Measurements from ENCODE around the gene TNFRSF8. TPM values are rescaled to one million over a fixed set of nuclear protein-coding genes. Genes with fewer than 3 reads are reported as not detected.

The TNFRSF8 gene
- total and polyA plus RNA-seq, 2 donors (not counting 1 experiment from before 2014, with no cell fraction given): 0.05 TPM; not detected in 1

DNA sequence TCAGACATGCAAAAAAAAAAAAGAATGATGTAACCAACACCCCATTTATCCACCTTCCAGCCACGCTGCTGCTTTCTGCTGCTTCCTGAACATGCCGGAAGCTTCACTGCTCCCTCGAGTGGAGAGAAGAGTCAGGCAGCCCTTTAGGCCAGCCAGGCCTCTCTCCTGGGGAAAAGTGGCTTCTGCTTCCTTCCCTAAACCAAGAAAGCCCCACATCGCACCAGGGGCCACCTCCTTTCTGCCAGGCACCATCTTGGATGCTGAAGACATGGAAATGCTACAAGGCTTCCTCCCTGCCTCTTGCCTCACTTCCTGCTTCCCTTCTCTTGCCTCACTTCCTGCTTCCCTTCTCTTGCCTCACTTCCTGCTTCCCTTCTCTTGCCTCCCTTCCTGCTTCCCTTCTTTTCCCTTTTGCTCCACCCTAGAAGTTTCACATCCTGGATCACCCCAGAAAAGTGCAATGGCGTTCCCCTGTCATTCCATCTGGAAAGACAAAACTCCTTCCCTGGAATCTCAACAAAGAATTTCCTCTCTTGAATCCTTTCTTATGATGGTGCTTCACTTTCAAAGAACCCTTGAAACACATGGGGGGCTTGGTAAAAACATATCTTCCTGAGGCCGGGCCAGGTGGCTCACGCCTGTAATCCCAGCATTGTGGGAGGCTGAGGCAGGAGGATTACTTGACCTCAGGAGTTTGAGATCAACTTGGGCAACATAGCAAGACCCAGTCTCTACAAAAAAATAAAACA, 18.7 kb downstream of the TNFRSF8 start:
- Histone ChIP-seq H3K4me1 (ENCODE audit: control insufficient read depth, extremely low read depth, insufficient read depth, low read length) (peaks cover 2% of the 10 kb centered on the region), H3K9ac (ENCODE audit: insufficient read depth, low read length) (no peak overlapping the region), H3K4me3 (replicated peaks in 1 of 4; ENCODE audit: control extremely low read depth in 1 of 4, insufficient read depth in 1 of 4, low read depth in 3 of 4, low read length in 4 of 4) (no peak overlapping the region), H2AFZ (ENCODE audit: low read length) (peak overlapping the region; percentile 64), H3K4me2 (ENCODE audit: extremely low read depth, insufficient read depth, low read length) (no peak overlapping the region), H3K36me3 (ENCODE audit: control insufficient read depth, insufficient read depth, low read length) (no peaks in the 10 kb centered on the region), H3K9me3 (ENCODE audit: control insufficient read depth, insufficient read depth, low read depth, low read length) (no peaks in the 10 kb centered on the region), H3K27ac (ENCODE audit: insufficient read depth, low read length) (no peak overlapping the region), H3K79me2 (ENCODE audit: control insufficient read depth, insufficient read depth, low read length) (no peaks in the 10 kb centered on the region), H4K20me1 (ENCODE audit: control insufficient read depth, extremely low read depth, insufficient read depth, low read length) (no peaks in the 10 kb centered on the region), H3K27me3 (ENCODE audit: control insufficient read depth, insufficient read depth, low read length) (no peaks in the 10 kb centered on the region)
- TF ChIP-seq EZH2 (IDR thresholded peaks at IDR 0.05; ENCODE audit: low read length, missing control alignments) (no peak), CTCF (conservative IDR thresholded peaks at IDR 0.05 in 1 of 2, IDR thresholded peaks at IDR 0.05 in 1 of 2; ENCODE audit: low read depth in 1 of 2, low read length in 2 of 2) (no peak)
- no peak for DNase-seq (ENCODE audit: low read depth in 2 of 2)

DNA sequence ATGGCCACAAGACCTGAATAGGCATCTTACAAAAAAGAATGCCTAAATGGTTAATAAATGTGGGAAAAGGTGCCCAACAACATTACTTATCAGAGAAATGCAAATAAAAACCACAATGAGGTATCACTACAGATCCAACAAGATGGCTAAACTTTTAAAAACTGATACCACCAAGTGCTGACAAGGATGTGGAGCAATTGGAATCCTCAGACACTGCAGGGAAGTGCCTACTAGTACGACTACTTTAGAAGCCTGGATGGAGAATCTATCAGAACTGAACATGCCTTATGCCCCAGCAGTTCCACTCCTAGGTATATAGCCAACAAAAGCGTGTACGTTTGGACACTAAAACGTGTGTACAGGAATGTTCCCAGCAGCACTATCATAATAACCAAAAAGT, 19.9 kb downstream of the TNFRSF8 start:
- no peaks in the 10 kb centered on the region for H3K79me2 ChIP-seq (ENCODE audit: control insufficient read depth, insufficient read depth, low read length)
- DNase-seq (ENCODE audit: low read depth in 2 of 2): no peak
- H2AFZ ChIP-seq (ENCODE audit: low read length): no peak overlapping the region
- no peaks in the 10 kb centered on the region for H4K20me1 ChIP-seq (ENCODE audit: control insufficient read depth, extremely low read depth, insufficient read depth, low read length)
- H3K36me3 ChIP-seq (ENCODE audit: control insufficient read depth, insufficient read depth, low read length): no peaks in the 10 kb centered on the region
- no peaks in the 10 kb centered on the region for H3K27me3 ChIP-seq (ENCODE audit: control insufficient read depth, insufficient read depth, low read length)
- TF ChIP-seq EZH2 (IDR thresholded peaks at IDR 0.05; ENCODE audit: low read length, missing control alignments): no peak
- no peak for TF ChIP-seq CTCF (conservative IDR thresholded peaks at IDR 0.05 in 1 of 2, IDR thresholded peaks at IDR 0.05 in 1 of 2; ENCODE audit: low read depth in 1 of 2, low read length in 2 of 2)
- H3K9me3 ChIP-seq (ENCODE audit: control insufficient read depth, insufficient read depth, low read depth, low read length): no peaks in the 10 kb centered on the region
- peaks cover 2% of the 10 kb centered on the region for H3K4me1 ChIP-seq (ENCODE audit: control insufficient read depth, extremely low read depth, insufficient read depth, low read length)
- no peak overlapping the region for H3K27ac ChIP-seq (ENCODE audit: insufficient read depth, low read length)
- H3K9ac ChIP-seq (ENCODE audit: insufficient read depth, low read length): no peak overlapping the region
- H3K4me2 ChIP-seq (ENCODE audit: extremely low read depth, insufficient read depth, low read length): no peak overlapping the region
- H3K4me3 ChIP-seq (replicated peaks in 1 of 4; ENCODE audit: control extremely low read depth in 1 of 4, insufficient read depth in 1 of 4, low read depth in 3 of 4, low read length in 4 of 4): no peak overlapping the region

GRCh38 chr1:12083766-12084165, 20.7 kb downstream of the TNFRSF8 start:
- no peak overlapping the region for H3K27ac ChIP-seq (ENCODE audit: insufficient read depth, low read length)
- H2AFZ ChIP-seq (ENCODE audit: low read length): no peak overlapping the region

More at GRCh38 chr1:12083766-12084165, 20.7 kb downstream of the TNFRSF8 start:
- Histone ChIP-seq H3K27me3 (ENCODE audit: control insufficient read depth, insufficient read depth, low read length) (no peaks in the 10 kb centered on the region), H4K20me1 (ENCODE audit: control insufficient read depth, extremely low read depth, insufficient read depth, low read length) (no peaks in the 10 kb centered on the region), H3K9ac (ENCODE audit: insufficient read depth, low read length) (no peak overlapping the region), H3K9me3 (ENCODE audit: control insufficient read depth, insufficient read depth, low read depth, low read length) (no peaks in the 10 kb centered on the region), H3K79me2 (ENCODE audit: control insufficient read depth, insufficient read depth, low read length) (no peaks in the 10 kb centered on the region), H3K4me1 (ENCODE audit: control insufficient read depth, extremely low read depth, insufficient read depth, low read length) (peaks cover 2% of the 10 kb centered on the region), H3K36me3 (ENCODE audit: control insufficient read depth, insufficient read depth, low read length) (no peaks in the 10 kb centered on the region), H3K4me3 (replicated peaks in 1 of 4; ENCODE audit: control extremely low read depth in 1 of 4, insufficient read depth in 1 of 4, low read depth in 3 of 4, low read length in 4 of 4) (no peak overlapping the region), H3K4me2 (ENCODE audit: extremely low read depth, insufficient read depth, low read length) (no peak overlapping the region)
- DNase-seq (ENCODE audit: low read depth in 2 of 2): peak; percentile 42 to 88
- no peak for TF ChIP-seq CTCF (conservative IDR thresholded peaks at IDR 0.05 in 1 of 2, IDR thresholded peaks at IDR 0.05 in 1 of 2; ENCODE audit: low read depth in 1 of 2, low read length in 2 of 2)
- no peak for TF ChIP-seq EZH2 (IDR thresholded peaks at IDR 0.05; ENCODE audit: low read length, missing control alignments)
